OCI-LY7 (cell line): ENCODE measurements around the gene CHN2. TPM values are rescaled to one million over a fixed set of nuclear protein-coding genes. Genes with fewer than 3 reads are reported as not detected.

ENCODE experiments used
- BruUV-seq: library from RNA; stranded (reverse); fragments of 400-500 nt; replicated peaks from 2 replicates; lab custom pipeline; 2021; lab: Mats Ljungman, UMichigan
- CTCF ChIA-PET: fragments of 300-600 bp; sonication (Branson Sonifier 250); formaldehyde crosslinking; loops from one replicate; lab custom pipeline; 2022; ENCODE audit warnings: antibody characterized with exemption; ENCODE audit not compliant: unreplicated experiment; lab: Charles Lee
- POLR2A ChIA-PET: fragments of 300-600 bp; sonication (Branson Sonifier 250); formaldehyde crosslinking; loops from one replicate; lab custom pipeline; 2022; ENCODE audit warnings: antibody characterized with exemption; lab: Charles Lee
- DNase-seq: peaks from one replicate; pipeline ENCODE4 v3.0.0-alpha.2; 2015; ENCODE audit warnings: low spot score
- H2AFZ ChIP-seq: fragments of 200-600 bp; sonication (generic), shearing (Covaris generic); 2 replicates; pipeline ENCODE4 v1.6.1; 2014; ENCODE audit warnings: mild to moderate bottlenecking, antibody characterized with exemption, low read length, moderate library complexity
- H3K27ac ChIP-seq: fragments of 200-600 bp; sonication (generic); 2 replicates; pipeline ENCODE4 v1.5.1; 2014; ENCODE audit warnings: mixed run types, low read depth, mild to moderate bottlenecking, moderate library complexity, low read length, inconsistent platforms; ENCODE audit not compliant: poor library complexity, severe bottlenecking
- H3K36me3 ChIP-seq: fragments of 200-600 bp; sonication (generic); 2 replicates; pipeline ENCODE4 v1.6.1; 2014; ENCODE audit warnings: mild to moderate bottlenecking, antibody characterized with exemption, low read length, moderate library complexity, mixed read lengths; ENCODE audit not compliant: insufficient read depth
- H3K4me1 ChIP-seq: fragments of 200-600 bp; sonication (generic); 2 replicates; pipeline ENCODE4 v1.5.1; 2014; ENCODE audit warnings: mild to moderate bottlenecking, low read length; ENCODE audit not compliant: insufficient read depth, poor library complexity, severe bottlenecking
- H3K4me2 ChIP-seq: fragments of 200-600 bp; sonication (generic); 2 replicates; pipeline ENCODE4 v1.6.1; 2014; ENCODE audit warnings: mild to moderate bottlenecking, low read length
- H3K4me3 ChIP-seq: fragments of 200-600 bp; sonication (generic); 2 replicates; pipeline ENCODE4 v1.5.1; 2014; ENCODE audit warnings: mild to moderate bottlenecking, low read depth, low read length; ENCODE audit not compliant: poor library complexity, severe bottlenecking
- H3K79me2 ChIP-seq: fragments of 200-600 bp; sonication (generic); 2 replicates; pipeline ENCODE4 v1.6.1; 2016; ENCODE audit warnings: low read depth, mild to moderate bottlenecking, low read length, moderate library complexity, mixed read lengths; ENCODE audit not compliant: insufficient read depth
- H3K9me2 ChIP-seq: fragments of 200-600 bp; sonication (generic); 2 replicates; pipeline ENCODE4 v1.6.1; 2016; ENCODE audit warnings: mild to moderate bottlenecking, low read length, mixed read lengths; ENCODE audit not compliant: insufficient read depth
- H3K9me3 ChIP-seq: fragments of 200-600 bp; sonication (generic); 2 replicates; pipeline ENCODE4 v1.6.1; 2014; ENCODE audit warnings: mild to moderate bottlenecking, mixed run types, low read length, mixed read lengths
- H4K20me1 ChIP-seq: fragments of 200-600 bp; sonication (generic); 2 replicates; pipeline ENCODE4 v1.6.1; 2014; ENCODE audit warnings: mild to moderate bottlenecking, antibody characterized with exemption, low read length, moderate library complexity, mixed read lengths; ENCODE audit not compliant: insufficient read depth
- EZH2phosphoT487 ChIP-seq: fragments of 200-600 bp; sonication (generic); IDR thresholded peaks from 2 replicates; pipeline ENCODE4 v1.6.1; 2018; ENCODE audit warnings: low read depth, borderline replicate concordance, mild to moderate bottlenecking, mixed run types, antibody characterized with exemption, low read length, moderate library complexity, mixed read lengths
- intact Hi-C: fragments of 100-400 bp; cut with micrococcal nuclease; formaldehyde crosslinking; loops from one replicate; pipeline ENCODE4 v1.10.0; 2022; ENCODE audit not compliant: unreplicated experiment
- total RNA-seq, 2 experiments: library from RNA; depleted of rRNA in 1 of 2; stranded (reverse); fragments of >200 nt in 1 of 2; shearing (Covaris generic) in 1 of 2; gene quantifications; 2 replicates each; pipeline ENCODE4 v1.2.3, GENCODE V29; 2014 to 2022
- TF ChIP-seq, protein P1 (sequence below): fragments of 200-600 bp; sonication (generic); conservative IDR thresholded peaks from 2 replicates; pipeline ENCODE4 v1.5.1; 2014; ENCODE audit warnings: mild to moderate bottlenecking, antibody characterized with exemption, low read length, moderate library complexity, mixed read lengths

The CHN2 gene
- total RNA-seq, 2 experiments from 2014 or later: not detected

DNA sequence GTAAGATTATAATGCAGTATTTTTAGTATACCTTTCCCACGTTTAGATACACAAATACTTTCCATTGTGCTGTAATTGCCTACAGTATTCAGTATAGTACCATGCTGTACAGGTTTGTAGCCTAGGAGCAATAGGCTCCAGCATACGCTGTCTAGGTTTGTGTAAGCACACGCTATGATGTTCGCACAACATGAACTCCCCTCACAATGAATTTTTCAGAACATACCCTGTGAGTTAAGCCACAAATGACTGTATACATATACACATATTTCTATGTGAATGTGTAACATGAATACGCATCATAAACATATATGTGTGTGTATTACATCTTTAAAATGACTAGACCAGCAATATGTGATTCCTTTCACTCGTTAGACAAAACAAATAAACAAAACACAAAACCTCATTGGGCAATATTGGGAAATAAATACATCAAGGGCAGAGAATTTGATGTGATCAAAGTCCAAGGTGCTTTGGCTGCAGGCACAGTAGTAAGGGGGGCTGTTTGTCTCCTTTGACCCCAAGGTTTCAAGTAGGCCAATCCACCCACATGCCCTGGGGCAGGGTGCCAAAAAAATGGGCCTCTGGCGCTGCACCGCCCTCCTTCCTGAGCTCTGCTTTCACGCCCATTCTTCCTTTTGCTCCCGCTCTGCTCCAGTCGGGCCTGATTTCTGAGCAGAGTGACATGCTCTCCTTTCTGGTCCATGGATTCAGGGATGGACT, 33.9 kb downstream of the CHN2 start:
- ChIA-PET POLR2A (no interaction called here), CTCF (no interaction called here)
- Histone ChIP-seq H3K9me3 (no peaks in the 10 kb centered on the region), H3K9me2 (no peaks in the 10 kb centered on the region), H2AFZ (no peak overlapping the region), H3K4me3 (no peak overlapping the region), H3K27ac (no peak overlapping the region), H4K20me1 (no peaks in the 10 kb centered on the region), H3K79me2 (no peaks in the 10 kb centered on the region), H3K4me2 (no peak overlapping the region), H3K4me1 (no peaks in the 10 kb centered on the region), H3K36me3 (no peaks in the 10 kb centered on the region)
- intact Hi-C loops: no loop called here
- no peak for TF ChIP-seq EZH2phosphoT487
- TF ChIP-seq, protein P1, sequence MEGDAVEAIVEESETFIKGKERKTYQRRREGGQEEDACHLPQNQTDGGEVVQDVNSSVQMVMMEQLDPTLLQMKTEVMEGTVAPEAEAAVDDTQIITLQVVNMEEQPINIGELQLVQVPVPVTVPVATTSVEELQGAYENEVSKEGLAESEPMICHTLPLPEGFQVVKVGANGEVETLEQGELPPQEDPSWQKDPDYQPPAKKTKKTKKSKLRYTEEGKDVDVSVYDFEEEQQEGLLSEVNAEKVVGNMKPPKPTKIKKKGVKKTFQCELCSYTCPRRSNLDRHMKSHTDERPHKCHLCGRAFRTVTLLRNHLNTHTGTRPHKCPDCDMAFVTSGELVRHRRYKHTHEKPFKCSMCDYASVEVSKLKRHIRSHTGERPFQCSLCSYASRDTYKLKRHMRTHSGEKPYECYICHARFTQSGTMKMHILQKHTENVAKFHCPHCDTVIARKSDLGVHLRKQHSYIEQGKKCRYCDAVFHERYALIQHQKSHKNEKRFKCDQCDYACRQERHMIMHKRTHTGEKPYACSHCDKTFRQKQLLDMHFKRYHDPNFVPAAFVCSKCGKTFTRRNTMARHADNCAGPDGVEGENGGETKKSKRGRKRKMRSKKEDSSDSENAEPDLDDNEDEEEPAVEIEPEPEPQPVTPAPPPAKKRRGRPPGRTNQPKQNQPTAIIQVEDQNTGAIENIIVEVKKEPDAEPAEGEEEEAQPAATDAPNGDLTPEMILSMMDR: no peak
- BruUV-seq: no TSS peak
- DNase-seq: no peak

DNA sequence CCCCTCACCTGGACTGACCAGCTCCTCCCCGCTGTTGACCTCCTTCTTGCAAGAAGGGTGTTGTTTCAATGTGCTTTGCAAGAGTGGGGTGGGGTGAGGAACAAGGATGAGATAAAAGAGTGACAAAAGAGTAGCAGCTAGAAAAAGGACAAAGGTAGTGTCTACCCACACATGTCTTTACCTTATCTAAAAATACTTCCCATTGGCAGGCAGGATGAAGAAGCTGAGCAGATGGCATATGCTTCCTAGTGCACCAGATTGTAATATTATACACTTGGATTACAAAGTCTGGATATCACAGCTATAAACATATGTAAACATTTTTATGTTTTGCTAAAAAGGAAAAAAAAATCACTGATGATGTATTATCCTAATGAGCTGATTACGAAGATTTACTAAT, 34.5 kb downstream of the CHN2 start:
- CTCF ChIA-PET: no interaction called here
- no peak for TF ChIP-seq EZH2phosphoT487
- TF ChIP-seq, protein P1: no peak

DNA sequence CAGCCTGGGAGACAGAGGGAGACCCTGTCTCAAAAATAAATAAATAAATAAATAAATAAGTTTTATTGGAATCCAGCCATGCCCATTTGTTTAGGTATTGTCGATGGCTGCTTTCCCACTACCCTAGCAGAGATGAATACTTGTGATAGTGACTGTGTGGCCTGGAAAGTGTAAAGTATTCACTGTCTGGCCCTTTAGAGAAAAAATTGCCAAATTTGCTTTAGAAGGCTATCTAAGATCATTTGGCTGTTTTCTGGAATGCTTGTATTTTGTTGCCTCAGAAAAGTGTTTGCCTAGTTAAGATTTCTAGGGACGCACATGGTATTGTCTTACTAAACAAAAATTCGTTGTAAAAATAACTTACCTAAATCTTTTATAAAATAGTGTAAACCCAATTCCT, 35.4 kb downstream of the CHN2 start:
- intact Hi-C loops: no loop called here
- Histone ChIP-seq H3K36me3 (no peaks in the 10 kb centered on the region), H3K9me2 (no peaks in the 10 kb centered on the region), H3K79me2 (no peaks in the 10 kb centered on the region), H3K4me1 (no peaks in the 10 kb centered on the region), H4K20me1 (no peaks in the 10 kb centered on the region), H3K27ac (no peak overlapping the region), H3K4me2 (no peak overlapping the region), H2AFZ (no peak overlapping the region), H3K4me3 (no peak overlapping the region), H3K9me3 (no peaks in the 10 kb centered on the region)
- TF ChIP-seq EZH2phosphoT487: no peak
- TF ChIP-seq, protein P1: no peak
- ChIA-PET CTCF (no interaction called here), POLR2A (no interaction called here)
- BruUV-seq: no TSS peak
- DNase-seq: no peak

More for the DNA sequence above, 34.5 kb downstream of the CHN2 start:
- no peaks in the 10 kb centered on the region for H3K36me3 ChIP-seq
- H3K9me3 ChIP-seq: no peaks in the 10 kb centered on the region
- POLR2A ChIA-PET: no interaction called here
- no peak overlapping the region for H3K27ac ChIP-seq
- no peaks in the 10 kb centered on the region for H3K79me2 ChIP-seq
- H3K9me2 ChIP-seq: no peaks in the 10 kb centered on the region
- H3K4me3 ChIP-seq: no peak overlapping the region
- BruUV-seq: no TSS peak
- no peak overlapping the region for H3K4me2 ChIP-seq
- H4K20me1 ChIP-seq: no peaks in the 10 kb centered on the region
- DNase-seq: no peak
- intact Hi-C loops: no loop called here
- no peaks in the 10 kb centered on the region for H3K4me1 ChIP-seq
- no peak overlapping the region for H2AFZ ChIP-seq
